Epidermal melanocyte (primary cell): Measurements from ENCODE around the gene ANKS1B.
"Not testable (repeated sequence)": the region's sequence is repeated elsewhere in the genome, so short reads cannot be mapped to it uniquely, and the experiment has no call there.

Experiments used
- DNase-seq: peaks from one replicate; pipeline ENCODE4 v3.0.0; 2011; ENCODE audit warnings: low spot score; ENCODE audit not compliant: insufficient read length

Gene ANKS1B

DNA sequence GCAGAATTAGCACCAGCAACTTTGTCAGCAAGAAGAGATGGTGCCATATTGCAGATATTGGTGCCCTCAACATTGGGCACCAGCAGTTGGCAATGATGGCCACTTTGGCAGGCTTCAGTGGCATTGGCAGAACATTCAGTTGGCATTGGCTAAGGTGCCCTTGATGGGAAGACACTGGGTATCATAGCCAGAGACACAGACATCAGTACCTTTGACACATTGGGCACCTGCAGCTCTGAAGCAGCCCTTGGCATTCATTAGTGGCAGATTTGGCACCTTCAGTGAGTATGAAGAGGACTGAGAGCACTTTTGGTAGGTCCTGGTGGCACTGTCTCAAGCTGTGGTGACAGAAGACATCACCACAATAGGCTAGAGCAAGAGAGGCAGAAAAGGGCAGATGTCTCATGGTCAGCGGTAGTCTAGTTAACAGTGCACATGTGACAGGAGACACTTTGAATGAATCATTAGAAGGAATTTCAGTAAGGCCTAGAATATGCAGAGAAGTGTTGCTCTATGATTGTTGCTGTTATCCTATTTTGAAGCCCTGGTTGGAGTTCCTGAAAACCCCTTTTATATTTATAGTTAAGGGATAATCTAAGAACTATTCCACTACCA is 917.5 kb downstream of the ANKS1B start:
- DNase-seq: no peak

DNA sequence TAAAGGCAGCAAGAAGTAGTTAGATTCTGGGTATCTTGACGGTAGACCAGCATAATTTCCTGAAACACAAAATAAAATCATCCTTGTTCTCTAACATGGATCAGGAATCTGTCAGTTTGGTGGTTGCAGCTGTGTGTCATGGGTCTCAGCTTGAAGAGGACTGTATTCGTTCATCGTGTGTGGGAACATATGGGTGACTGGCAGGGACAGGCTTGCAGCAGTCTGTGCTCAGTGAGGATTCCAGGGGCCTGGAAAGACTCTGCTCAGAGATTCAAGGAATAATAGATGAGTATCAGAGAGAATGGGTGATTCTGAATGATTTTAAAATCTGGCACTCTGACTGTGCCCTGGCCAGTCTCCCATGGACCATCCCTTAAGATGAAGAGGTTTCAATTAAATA is 918.0 kb downstream of the ANKS1B start:
- no peak for DNase-seq

DNA sequence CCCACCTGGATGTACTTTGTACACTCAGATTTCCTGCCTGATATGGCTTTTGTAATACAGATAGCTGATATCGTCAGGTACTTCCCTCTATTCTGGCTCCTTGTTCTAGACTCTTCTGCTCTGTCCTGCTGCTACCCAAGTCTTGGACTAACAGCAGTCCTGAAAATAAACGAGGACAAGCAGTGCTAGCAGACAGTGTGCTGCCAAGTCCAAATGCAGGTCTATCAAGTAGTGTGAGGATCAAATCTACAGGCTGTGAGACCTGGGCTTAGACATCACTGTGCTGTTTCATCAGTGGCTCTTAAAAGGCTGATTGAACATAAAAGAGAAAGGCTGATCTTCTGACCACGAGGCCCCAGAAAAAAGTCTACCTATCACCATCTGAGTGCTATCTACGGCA is 921.6 kb downstream of the ANKS1B start:
- no peak for DNase-seq

DNA sequence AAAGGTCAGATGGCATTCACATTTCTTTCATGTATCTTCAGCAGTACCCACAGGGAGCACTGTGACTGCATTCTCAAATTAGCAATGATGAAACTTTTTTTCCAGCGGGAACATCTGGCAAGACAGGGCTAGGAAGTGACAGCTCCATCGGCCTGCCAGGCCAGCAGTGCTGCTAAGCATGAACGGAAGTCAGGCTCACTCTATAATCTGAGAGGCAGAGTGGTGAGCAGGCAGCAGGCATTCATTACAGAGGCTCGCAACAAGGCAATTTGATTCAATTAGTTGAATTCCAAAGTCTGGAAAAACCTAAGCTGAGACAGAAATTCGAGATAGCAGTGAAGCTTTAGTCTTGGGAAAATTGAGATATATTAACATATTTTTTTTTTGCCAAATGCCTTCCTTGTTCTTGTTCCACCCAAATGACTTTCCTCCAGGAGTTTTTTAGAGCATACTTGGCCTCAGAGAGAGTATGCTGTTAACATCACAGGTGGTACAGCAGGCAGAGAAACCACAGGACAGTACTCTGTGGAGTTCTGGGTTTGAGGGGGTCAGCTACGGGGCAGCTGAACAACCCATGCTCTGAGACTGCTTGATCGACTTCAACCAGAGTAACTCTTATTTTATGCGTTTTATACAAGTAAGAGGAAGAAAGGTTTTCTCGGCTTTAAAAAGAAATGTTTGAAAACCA is 924.8 kb downstream of the ANKS1B start:
- no peak for DNase-seq

DNA sequence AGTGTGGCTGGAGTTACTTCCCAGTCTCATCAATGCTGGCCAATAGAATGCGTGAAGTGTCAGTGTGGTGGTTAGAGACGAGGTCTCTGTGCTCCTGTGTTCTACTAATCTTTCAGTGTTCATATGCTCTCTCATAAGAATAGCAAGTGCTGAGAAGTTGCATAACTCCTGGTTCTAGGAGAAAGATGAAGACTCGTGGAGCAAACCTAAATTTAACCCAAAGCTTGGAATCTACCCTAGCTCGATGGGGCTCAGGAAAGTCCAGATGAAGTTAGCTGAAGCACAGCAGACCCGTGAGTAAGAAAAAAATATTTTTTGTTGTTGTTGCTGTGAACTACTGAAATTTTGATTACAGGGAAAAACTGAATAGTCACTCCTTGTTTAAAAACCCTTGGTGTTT is 927.1 kb downstream of the ANKS1B start:
- no peak for DNase-seq

DNA sequence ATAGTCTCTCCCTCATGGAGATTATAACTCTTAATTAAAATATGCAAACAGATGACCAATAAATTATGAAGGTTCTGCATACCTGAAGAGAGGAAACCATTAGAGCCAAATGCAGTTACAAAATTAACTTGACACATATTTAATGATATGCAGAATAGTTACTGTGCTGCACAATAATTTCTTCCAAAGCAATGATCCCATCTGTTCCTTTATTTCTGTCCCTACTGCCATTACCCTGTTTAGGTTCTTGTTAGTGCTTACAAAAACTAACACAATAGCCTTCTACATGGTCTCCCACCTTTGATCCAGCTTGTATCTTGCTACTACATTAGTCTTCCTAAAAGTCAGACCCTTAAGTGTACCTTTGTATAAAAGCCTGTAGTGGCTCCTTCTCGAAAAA is 928.5 kb downstream of the ANKS1B start:
- DNase-seq: no peak

DNA sequence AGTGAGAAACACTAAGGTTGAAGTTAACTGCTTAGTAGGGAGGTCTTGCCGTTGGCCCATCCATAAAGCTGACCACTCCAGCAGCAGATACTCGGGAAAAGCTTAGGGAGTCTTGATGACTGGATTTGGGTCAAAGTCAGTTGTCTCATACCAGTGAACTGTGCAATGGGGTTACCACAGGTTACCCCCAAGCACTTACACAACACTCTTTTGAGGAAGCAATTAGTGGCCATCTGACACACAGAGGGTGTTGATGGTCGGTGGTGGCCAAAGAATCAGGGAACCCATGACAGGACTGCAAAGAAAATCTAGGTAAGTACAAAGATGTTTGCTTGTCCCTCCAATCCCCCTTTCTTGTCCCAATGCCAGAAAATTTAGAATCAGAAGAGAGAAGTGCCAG is 929.4 kb downstream of the ANKS1B start:
- no peak for DNase-seq

DNA sequence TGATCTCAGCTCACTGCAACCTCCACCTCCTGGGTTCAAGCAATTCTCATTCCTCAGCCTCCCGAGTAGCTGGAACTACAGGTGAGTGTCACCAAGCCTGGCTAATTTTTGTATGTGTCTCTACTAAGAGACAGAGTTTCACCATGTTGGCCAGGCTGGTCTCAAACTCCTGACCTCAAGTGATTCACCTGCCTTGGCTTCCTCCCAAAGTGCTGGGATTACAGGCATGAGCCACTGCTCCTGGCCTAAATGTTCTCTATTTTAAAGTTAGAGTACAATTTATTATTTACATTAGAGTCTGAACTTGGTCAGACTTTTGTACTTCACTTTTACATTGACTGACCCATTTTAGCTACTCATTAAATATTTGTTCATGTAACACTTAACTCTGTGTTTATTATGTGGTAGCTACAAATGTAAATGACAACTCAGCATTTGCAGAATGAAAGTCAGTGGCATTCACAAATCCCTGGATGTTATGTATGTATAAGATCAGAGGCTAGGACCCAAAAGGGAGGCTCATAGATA is 930.1 kb downstream of the ANKS1B start:
- no peak for DNase-seq

DNA sequence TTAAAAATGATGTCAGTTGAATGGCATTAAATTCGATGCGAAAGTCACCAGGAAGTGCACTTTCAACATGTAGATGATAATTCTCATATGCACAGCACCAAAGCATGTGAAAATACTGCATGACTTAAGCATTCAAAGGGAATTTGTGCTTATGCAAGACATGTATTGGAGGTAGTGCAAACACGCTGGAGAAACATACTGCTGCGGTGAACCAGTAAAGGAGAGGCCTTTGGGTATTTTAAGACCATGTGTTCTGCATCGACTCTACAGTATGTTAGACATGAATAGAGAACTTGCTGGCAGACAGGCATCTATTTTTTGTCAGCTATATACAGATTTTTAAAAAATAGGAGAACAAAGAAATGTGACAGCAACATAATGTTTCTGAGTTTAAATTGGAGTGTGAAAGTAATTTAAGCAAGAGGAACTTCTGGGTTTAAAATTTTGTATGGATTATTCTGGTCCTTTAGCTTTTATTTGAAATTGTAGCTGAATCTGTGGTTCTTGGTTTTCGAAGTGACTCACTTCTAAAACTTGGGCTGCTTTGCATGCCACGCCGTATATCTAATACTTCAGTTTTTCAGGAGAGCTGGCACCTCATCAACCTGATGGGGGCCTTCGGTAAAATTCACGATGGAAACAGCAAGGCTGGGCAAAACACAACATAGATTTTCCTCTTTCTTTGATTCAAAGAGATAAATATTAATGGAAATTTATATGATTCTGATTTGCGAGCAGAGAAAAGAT is 930.9 kb downstream of the ANKS1B start:
- no peak for DNase-seq

DNA sequence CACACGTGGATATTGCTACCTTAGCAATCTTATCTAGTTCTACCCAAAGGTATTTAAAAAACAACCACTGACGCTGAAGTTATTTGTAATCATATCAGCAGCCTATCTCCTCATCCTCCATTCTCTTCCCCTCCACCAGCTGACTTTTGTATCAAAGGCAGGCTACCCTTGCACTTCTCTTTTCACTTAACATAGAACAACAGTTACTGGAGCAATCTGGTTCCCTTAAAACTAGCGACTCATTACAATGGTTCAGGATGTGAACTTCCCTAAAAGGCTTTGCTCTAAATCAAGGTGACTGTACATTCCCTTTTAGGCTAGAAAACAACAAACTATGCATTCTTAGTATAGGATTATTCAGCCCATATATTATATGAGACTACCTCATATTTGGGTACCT is 935.0 kb downstream of the ANKS1B start:
- DNase-seq: no peak

DNA sequence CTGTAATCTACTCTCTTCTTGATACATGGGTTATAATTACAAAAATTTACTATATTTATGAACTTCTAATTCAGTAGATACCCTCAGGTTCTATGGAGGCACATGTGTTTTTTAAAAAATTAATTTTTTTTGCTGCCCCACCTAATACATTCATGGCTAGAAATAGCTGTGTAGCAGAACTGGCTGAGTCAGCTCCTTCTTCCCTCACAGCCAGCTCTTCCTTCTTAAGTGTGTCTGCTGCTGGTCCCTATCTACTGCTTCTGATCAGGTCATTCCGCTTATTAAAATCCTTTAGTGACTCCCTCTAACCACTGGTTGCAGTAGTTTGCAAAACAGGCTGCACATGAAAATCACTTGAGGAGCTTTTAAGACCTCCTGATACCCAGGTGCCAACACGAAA is 939.6 kb downstream of the ANKS1B start:
- no peak for DNase-seq

DNA sequence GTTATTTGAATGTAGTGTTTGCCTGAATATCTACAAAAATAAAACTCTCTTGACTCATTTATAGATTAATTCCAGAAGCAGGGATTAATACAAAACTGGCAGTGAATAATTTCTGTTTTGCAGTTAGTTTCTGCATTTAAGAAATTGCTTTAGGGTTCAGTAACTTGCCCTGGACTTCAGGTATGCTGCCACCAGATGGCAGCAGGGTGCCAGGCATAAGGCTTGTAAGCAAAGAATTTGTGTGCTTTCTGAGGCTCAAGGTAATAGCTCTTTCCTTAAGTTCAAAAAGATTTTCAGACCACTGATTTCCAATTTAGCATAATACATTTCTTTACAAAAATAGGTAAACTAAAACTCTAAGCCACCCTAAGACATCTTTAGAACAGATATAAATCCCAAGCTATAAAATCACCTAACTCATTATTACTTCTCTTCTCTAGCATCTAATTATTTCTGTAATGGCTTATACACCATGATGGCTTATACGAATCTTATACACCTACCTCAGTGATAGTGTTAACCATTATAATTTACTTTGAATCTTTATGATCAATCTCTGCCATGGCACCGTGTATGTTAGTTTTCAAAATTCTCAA is 941.3 kb downstream of the ANKS1B start:
- DNase-seq: peak; percentile 66

DNA sequence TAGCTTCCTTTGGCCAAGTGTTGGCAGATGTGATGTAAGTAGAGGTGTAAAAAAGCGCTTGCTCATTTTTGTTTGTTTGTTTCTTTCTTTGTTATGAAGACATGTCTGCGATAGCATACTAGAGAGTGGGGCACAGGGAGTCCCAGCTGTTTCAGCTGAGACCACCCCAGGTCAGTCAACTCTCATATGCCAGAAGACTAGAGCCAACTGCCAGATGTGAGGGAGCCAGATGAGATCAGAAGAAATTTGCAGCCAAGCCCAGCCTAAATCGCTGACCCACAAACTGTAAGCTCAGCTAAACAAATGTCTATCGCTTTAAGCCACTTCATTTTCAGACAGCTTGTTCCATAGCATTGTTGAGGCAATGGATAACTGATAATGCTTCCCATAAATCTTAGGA is 942.5 kb downstream of the ANKS1B start:
- DNase-seq: no peak

DNA sequence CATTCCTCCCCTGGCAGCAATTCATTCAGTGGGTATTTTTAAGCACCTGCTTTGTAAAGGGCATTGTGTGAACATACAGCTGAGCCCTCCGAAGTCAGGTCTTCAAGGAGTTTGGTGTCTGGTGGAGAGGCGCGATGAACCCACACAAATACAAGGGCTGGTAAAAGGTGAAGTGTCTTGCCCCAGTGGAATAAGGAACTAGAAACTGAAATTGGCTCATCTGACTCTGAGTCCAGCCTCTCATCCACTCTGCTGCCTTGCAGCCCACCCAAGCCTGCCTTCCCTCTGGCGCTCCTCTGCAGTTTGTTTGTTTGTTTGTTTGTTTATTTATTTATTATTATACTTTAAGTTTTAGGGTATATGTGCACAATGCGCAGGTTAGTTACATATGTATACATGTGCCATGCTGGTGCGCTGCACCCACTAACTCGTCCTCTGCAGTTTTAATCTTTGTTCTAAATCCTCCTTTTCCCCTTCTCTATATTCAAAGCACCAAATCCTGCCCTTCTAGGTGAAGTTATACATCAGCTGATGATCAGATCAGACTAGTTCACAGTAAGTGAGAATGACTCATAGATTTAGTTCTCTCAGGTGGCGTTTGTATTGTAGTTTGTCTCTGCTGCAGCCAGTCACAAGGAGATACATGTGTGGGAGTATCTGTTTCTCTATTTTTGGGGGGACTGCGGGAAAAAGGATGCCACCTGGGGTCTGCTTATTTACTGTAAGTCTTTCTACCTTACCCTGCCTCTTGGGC is 945.2 kb downstream of the ANKS1B start:
- DNase-seq: no peak

DNA sequence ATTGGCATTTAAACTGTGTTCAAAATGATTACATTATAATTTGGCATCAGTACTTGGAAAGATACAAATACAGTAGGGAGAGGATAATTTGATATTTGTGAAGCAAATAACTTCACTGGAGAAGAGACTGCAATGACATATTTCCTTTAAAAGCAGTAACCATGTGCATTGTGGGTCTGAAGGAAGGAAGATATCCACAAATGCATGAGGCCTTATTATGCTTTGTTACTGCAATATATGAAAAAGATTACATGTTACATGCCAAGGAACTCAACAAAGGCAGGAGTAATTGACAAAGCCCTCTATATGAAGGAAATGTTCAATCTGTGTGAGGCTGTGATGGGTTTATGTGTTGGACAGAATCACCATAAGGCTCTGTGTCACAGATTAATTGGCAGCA is 948.2 kb downstream of the ANKS1B start:
- no peak for DNase-seq

DNA sequence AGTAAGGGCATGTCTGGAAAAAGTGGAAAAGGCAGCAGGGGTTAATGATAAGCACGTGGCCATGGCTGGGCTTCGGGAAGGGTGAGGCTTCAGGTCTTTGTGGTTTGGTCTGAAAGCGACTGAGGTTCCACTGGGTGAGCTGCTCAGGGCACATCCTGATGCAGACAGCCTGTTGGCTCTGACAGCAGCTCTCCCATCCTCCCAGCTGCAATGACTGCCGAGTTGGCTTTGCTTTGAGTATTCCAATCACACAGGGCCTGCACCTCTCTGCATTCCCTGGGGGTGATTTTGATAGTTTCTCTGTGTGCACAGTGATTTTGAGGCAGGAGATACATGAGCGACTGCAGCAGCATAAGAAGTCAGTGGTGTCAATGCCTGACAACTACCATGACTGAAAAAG is 948.9 kb downstream of the ANKS1B start:
- no peak for DNase-seq

DNA sequence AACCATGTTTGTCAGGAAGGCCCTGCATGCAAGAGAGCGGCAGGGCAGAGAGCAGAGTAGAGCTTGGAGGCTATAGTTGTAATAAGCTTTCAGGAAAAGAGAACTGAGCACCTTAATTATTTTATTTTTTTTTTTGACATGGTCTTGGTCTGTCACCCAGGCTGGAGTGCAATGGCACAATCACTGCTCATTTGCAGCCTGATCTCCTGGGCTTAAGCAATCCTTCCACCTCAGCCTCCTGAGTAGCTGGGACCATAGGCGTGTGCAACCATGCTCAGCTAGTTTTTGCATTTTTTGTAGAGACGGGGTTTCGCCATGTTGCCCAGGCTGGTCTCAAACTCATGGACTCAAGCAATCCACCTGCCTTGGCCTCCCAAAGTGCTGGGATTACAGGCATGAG is 950.5 kb downstream of the ANKS1B start:
- not testable (repeated sequence) for DNase-seq

DNA sequence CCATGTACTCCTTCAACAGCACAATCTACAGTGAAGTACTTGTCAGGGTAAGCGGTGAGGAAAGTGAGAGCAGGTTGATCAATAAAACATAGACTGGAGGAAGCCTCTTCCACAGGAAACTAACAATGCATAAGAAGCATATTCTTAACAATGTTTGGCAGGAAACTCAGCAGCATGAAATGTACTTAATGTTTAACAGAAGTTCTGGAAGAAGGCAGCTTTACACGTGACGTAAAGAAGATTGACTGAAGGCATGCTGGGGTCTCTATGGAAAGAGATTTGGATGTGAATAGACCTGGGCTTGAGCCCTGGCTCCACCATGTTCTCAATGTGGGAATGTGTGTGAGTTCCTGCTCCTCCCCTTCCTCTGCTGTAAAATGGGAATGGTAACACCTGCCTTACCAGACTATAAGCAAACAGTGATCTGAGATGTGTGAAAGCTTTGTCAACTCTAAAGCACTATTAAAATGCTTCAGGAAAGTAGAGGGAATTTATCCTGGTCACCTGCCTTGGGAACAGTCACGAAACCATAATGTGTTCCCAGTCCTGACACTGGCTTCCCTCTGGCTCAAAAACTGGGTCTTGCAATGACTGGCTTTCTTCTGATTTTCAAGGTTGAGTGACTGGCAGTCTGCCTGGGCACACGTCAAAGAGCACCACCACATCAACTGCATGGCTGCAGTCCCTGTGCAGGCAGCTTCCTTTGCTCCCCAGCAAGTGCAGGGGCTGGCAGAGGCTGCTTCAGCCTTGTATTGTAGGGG is 955.0 kb downstream of the ANKS1B start:
- no peak for DNase-seq

DNA sequence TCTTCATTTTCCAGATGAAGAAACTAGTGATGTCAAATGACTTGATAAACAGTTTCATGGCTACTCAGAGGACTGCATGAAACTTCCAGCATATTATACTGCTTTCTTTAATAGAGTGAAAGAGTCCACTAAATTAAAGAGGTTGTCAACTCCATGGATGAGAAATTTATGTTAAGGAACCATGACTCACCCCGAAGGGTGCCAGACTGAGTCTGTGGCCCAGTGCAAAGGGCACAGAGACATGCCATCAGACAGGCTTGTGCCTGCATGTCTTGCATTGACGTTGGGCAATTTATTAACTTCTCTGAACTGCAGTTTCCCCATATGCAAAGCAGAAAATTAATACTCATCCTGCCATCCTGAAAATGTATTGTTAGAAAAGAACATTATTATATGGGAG is 957.3 kb downstream of the ANKS1B start:
- DNase-seq: no peak

DNA sequence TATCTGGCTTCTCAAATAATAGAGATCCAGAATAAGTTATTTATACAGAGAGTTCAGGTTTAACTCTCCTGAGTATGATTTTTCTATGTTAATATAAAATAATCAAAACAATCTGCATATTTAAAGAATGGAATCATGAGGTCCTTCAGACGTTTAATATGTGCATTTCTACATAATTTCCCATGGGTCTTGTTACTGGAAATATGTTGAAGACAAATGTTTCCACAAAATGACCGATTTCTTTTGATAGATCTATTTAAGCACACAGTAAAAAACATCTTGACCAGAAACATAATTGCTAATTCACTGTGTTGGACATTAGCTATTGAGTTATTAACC is 957.7 kb downstream of the ANKS1B start:
- DNase-seq: no peak
